Fibroblast of the conjunctiva (primary cell): ENCODE measurements around the gene MLST8.
A peak's percentile ranks its signal among the peaks of the same experiment; 100 is the strongest.
"Not testable (repeated sequence)": the region's sequence is repeated elsewhere in the genome, so short reads cannot be mapped to it uniquely, and the experiment has no call there.

Source experiments
- DNase-seq: peaks from one replicate; pipeline ENCODE4 v3.0.0-alpha.2; 2010; ENCODE audit warnings: low read depth

MLST8 gene

GRCh38 chr16:2246301-2246885 is 41.1 kb downstream of the MLST8 start:
- no peak for DNase-seq

DNA sequence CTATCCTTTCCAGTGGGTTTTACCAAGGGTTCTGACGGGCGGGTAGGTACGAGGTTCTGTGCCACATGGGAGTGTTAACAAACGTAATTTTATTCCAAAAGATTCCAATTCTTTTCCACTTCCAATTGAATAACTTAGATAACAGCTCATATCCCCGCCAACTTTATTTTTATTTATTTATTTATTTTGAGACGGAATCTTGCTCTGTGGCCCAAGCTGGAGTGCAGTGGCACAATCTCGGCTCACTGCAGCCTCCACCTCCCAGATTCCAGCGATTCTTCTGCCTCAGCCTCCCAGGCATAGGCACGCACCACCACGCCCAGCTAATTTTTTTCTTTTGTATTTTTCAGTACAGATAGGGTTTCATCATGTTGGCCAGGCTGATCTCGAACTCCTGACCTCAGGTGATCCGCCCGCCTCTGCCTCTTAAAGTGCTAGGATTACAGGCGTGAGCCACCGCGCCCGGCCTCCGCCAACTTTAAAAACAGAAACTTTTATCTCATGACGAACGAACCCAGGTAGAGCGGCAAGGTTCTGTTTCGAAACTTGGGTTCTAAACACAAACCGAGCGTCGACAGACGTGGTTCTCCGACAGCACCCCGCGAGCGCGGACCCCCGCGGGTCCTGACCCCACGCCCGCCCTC is 45.5 kb downstream of the MLST8 start:
- peak; percentile 16 for DNase-seq

DNA sequence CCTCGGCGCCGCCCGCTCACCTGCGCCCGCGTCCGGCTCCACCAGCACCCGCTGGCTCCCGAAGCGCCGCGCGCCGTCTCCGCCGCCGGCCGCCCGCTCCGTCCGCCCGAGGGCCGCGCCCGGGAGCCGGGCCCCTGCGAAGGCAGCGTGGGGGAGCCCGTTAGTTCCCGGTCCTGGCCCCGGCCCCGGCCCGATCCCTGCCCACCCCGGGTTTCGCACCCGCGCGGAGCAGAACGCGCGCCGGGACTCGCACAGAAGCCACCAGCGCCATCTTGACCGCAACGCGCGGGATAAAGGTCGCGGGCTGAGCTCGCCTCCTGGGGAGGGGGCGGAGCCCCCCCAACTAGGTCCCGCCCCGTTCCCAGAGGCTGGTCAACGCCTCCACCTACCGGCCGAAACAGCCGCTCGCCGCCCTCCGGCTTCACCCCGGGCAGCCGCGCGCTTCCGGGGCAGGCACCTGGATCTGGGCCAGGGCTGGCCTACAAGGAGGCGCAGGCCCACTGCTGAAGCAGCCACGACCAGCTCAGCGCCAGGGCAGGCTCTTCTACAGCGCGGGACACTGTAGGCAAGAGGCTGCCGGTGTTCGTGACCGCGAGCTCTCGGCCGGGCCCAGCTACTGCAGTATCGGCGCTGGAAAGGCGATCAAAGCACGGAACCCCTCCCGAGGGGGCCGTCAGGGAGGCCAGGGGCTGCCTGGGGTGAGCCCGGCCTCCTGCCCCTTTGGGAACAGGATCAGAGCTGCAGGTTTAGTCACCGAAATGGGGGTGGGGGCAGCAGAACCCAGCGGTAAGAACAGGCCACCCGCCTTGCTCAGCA is 46.2 kb downstream of the MLST8 start, which contains the start of gene ECI1:
ECI1 (minus strand) TSS at position 292 of the 816 bp plus-strand sequence; CDS start at position 271, 21 bp downstream.
- peak; percentile 92 for DNase-seq

GRCh38 chr16:2252806-2253148 is 47.5 kb downstream of the MLST8 start:
- no peak for DNase-seq

GRCh38 chr16:2253293-2253692 is 48.0 kb downstream of the MLST8 start:
- no peak for DNase-seq

DNA sequence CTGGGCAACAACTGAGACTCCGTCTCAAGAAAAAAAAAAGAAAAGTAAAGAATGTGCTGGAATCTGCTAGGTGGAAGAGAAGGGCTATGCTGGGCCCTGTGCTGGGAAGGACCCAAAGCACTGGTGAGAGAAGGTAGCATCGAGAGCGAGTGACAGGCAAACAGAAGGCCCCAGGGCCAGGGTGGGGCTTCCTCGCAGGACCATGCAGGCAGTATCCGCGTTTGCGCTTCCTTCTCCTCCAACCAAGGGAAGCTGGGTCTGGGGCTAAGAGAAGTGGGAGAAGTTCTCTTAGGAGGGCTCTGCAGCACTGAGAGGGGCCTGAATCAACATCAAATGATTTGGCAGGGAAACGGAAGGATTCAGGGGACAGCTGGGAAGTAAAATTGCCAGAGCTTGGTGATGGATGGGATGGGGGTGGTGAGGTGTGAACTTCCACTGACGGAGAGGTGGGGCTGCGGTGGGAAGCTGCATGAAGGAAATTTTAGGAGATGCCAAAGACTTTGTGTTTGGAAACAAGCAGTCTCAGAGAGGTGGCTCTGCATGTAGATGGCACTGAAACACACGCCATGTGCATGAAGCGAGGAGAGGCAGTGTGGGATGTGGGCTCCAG is 51.4 kb downstream of the MLST8 start:
- no peak for DNase-seq

- DNase-seq = no peak
These were observed 52.5 kb downstream of the MLST8 start for GRCh38 chr16:2257726-2258125.

DNA sequence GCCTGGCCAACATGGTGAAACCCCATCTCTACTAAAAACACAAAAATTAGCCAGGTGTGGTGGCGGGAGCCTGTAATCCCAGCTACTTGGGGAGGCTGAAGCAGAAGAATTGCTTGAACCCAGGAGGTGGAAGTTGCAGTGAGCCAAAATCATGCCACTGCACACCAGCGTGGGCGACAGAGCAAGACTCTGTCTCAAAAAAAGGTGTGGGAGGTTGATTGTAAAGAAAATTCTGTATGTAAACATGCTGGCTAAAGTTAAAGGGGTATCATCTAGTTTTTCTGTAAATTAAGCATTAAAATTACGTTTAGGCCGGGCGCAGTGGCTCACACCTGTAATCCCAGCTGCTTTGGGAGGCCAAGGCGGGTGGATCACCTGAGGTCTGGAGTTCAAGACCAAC is 53.3 kb downstream of the MLST8 start:
- not testable (repeated sequence) for DNase-seq
